ENCODE measurements around the gene DUSP5.

Gene DUSP5

GRCh38 chr10:110471566-110472139 lies 26.1 kb upstream of the DUSP5 start:
- ATAC-seq (no peak), DNase-seq (ENCODE audit: low spot score in 2 of 2) (no peak)
- H3K27ac Mint-ChIP-seq: no peak overlapping the region

DNA sequence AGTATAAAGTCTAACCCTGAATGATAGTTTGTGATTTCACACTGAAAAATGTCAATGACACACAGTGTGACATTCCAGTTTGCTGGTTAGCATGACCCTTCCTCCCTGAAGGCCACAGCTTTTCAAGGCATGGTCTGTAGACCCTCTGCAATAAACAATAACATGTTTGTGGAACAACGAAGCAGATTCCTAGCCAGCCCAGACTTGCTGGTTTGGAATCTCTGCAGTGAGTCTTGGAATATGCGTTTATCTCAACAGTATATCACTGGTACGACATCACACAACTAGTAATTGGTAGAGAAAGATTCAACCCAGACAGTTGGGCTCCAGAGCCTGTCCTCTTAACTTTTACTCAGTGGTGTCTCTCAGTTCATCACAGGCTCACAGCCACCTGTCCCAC lies 23.7 kb upstream of the DUSP5 start:
- Mint-ChIP-seq H3K27ac (no peak overlapping the region), H3K4me3 (no peak overlapping the region), H3K36me3 (no peaks in the 10 kb centered on the region), H3K4me1 (no peaks in the 10 kb centered on the region), H3K9me3 (no peaks in the 10 kb centered on the region)
- ATAC-seq (no peak), DNase-seq (ENCODE audit: low spot score in 2 of 2) (no peak)

More at GRCh38 chr10:110471566-110472139, 26.1 kb upstream of the DUSP5 start:
- no peaks in the 10 kb centered on the region for H3K9me3 Mint-ChIP-seq
- no peak overlapping the region for H3K4me3 Mint-ChIP-seq
- H3K4me1 Mint-ChIP-seq: no peaks in the 10 kb centered on the region
- H3K36me3 Mint-ChIP-seq: no peaks in the 10 kb centered on the region

DNA sequence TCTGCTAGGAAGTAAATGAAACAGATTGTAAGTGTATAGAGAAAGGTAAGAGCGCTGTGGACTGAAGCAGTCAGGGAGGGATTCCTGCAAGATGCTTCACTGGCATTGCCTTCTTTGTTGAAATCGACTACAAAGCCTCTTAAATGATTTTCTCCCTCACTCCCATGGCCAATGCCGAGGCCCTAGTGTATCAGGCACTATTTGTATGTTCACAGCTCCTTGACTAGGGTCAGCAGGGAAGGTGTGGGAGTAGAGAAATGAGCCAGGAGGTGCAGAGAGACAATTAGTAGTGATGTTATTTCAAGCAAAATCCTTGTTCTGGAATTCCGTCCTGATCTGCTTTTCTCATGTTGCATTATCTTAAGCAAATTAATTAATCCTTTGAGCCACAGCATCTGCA lies 22.9 kb upstream of the DUSP5 start:
- Mint-ChIP-seq H3K27ac (no peak overlapping the region), H3K36me3 (no peaks in the 10 kb centered on the region), H3K4me3 (no peak overlapping the region), H3K9me3 (no peaks in the 10 kb centered on the region), H3K4me1 (no peaks in the 10 kb centered on the region)
- no peak for DNase-seq (ENCODE audit: low spot score in 2 of 2)
- no peak for ATAC-seq

DNA sequence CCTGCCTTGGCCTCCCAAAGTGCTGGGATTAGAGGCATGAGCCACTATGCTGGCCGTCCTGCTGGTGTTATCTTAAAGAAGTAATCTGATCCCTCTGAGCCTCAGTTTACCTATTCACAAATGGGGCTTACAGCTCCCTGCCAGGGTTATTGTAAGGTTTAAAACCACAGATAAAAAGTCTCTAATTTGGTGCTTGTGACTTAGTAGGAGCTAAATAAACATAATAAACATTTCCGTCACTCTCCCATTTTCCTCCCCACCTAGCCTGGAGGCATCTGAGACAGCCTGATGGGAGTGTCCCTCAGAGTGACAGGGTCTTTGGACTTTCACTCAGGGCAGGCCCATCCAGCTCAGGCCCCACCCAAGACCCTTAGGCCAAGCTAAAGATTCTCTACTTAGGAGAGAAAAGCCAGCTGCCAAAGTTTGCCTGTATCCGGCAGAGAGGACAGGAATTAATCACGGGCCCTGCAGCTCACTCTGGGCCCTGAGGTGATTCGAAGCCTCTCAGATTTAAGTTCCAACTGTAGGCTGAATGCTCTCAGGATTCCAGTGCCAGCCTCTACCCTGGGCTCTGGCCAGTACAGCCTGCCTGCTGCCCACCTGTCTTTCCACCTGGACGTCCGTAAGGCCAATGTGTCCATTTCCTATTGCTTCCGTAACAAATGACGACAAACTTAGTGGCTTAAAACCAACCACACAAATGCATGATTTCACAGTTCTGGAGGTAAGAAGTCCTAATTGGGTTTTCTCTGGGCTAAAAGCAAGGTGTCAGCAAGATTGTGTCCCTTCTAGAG lies 21.8 kb upstream of the DUSP5 start:
- ATAC-seq: no peak
- H3K4me3 Mint-ChIP-seq: no peak overlapping the region
- no peaks in the 10 kb centered on the region for H3K9me3 Mint-ChIP-seq

GRCh38 chr10:110479710-110480109 lies 18.0 kb upstream of the DUSP5 start:
- Mint-ChIP-seq H3K27ac (no peak overlapping the region), H3K36me3 (no peaks in the 10 kb centered on the region), H3K9me3 (no peaks in the 10 kb centered on the region), H3K4me1 (peaks cover 6% of the 10 kb centered on the region), H3K4me3 (no peak overlapping the region)
- DNase-seq (ENCODE audit: low spot score in 2 of 2) (no peak), ATAC-seq (no peak)

More for the DNA sequence above, 21.8 kb upstream of the DUSP5 start:
- no peaks in the 10 kb centered on the region for H3K36me3 Mint-ChIP-seq
- H3K4me1 Mint-ChIP-seq: peaks cover 6% of the 10 kb centered on the region
- H3K27ac Mint-ChIP-seq: no peak overlapping the region
- DNase-seq (ENCODE audit: low spot score in 2 of 2): no peak

DNA sequence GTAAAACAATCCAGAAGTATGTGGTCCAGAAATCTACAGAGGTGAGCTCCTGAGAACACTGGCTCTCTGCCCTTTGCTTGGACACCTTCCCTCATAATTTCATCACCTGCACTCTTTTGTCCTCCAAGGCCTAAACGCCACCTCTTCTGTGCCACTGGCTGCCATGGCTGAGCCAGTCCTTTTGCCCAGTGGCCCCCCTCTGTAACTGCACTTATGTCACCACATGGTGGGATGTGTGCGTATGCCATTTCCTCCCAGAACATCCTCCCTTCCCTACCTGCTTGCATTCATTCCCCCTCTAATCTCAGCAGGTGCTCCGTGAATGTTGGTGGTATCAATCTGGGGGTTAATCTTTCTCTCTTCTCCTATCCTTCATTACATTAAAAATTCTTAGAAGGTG lies 17.3 kb upstream of the DUSP5 start:
- Mint-ChIP-seq H3K9me3 (no peaks in the 10 kb centered on the region), H3K27ac (no peak overlapping the region), H3K4me3 (no peak overlapping the region), H3K36me3 (no peaks in the 10 kb centered on the region), H3K4me1 (peaks cover 6% of the 10 kb centered on the region)
- DNase-seq (ENCODE audit: low spot score in 2 of 2) (no peak), ATAC-seq (no peak)

DNA sequence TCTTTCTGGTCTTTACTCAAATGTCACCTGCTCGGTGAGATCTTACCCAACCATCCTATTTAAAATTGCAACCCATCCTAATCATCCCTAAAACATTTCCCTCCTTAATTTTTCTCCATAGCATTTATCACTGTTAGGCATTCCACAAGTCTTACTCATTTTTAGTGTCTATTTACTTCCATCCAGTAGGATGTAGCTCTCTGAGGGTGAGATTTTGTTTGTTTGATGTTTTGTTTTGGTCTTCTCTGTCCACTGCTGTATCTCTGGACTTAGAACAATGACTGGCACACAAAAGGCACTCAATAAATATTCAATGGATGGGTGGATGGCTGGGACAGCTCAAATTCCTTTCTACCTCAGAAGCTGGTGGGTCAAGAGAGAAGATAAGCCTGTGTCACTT lies 15.8 kb upstream of the DUSP5 start:
- Mint-ChIP-seq H3K9me3 (no peaks in the 10 kb centered on the region), H3K36me3 (no peaks in the 10 kb centered on the region), H3K4me3 (no peak overlapping the region), H3K27ac (peak overlapping the region; percentile 15), H3K4me1 (peaks cover 7% of the 10 kb centered on the region)
- ATAC-seq (no peak), DNase-seq (ENCODE audit: low spot score in 2 of 2) (no peak)

GRCh38 chr10:110483633-110484032 lies 14.1 kb upstream of the DUSP5 start:
- no peak for DNase-seq (ENCODE audit: low spot score in 2 of 2)
- Mint-ChIP-seq H3K36me3 (no peaks in the 10 kb centered on the region), H3K27ac (no peak overlapping the region), H3K9me3 (no peaks in the 10 kb centered on the region), H3K4me3 (no peak overlapping the region), H3K4me1 (peaks cover 20% of the 10 kb centered on the region)
- ATAC-seq: no peak

GRCh38 chr10:110485541-110485940 lies 12.2 kb upstream of the DUSP5 start:
- no peaks in the 10 kb centered on the region for H3K36me3 Mint-ChIP-seq
- DNase-seq (ENCODE audit: low spot score in 2 of 2): no peak
- no peak overlapping the region for H3K27ac Mint-ChIP-seq
- H3K4me1 Mint-ChIP-seq: peaks cover 17% of the 10 kb centered on the region
- ATAC-seq: no peak
- no peak overlapping the region for H3K4me3 Mint-ChIP-seq
- H3K9me3 Mint-ChIP-seq: no peaks in the 10 kb centered on the region

DNA sequence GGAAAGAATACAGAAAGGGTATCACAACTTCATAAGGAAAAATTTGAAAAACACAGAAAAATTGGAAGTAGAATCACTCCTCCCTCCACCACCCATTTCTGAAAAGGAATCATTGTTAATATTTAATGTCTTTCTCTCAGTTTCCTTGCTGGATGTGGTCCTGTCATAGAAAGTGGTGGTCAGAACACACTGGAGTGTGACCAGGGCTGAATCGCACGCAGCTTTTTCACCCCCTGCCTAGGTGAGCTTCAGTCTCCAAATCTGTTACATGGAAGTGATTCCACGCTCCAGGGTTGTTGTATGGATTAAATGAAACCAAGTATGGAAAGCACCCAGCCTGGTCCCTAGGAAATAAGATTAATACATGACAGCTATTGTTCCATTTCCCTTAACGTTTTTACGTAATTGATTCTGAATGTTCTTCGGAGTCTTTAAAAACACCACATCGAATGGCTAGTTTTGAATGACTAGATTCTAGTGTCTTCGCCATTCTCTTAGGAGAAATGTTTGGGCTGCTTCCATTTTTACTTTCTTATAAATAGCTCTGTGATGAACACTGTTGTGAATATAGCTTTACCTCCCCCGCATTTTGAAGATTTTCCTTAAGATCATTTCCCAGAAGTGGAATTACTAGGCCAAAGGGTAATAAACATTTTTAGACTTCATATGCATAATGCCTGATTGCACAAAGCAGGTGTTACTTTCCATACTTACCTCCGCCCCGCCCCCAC lies 10.9 kb upstream of the DUSP5 start:
- no peak for DNase-seq (ENCODE audit: low spot score in 2 of 2)
- Mint-ChIP-seq H3K4me1 (peaks cover 14% of the 10 kb centered on the region), H3K9me3 (no peaks in the 10 kb centered on the region), H3K27ac (peak overlapping the region; percentile 70), H3K4me3 (no peak overlapping the region), H3K36me3 (no peaks in the 10 kb centered on the region)
- no peak for ATAC-seq

GRCh38 chr10:110487411-110488331 lies 10.0 kb upstream of the DUSP5 start:
- Mint-ChIP-seq H3K9me3 (no peaks in the 10 kb centered on the region), H3K36me3 (no peaks in the 10 kb centered on the region), H3K4me3 (no peak overlapping the region), H3K27ac (peak overlapping the region; percentile 70), H3K4me1 (peaks cover 18% of the 10 kb centered on the region)
- ATAC-seq (peak; percentile 67), DNase-seq (ENCODE audit: low spot score in 2 of 2) (no peak)

DNA sequence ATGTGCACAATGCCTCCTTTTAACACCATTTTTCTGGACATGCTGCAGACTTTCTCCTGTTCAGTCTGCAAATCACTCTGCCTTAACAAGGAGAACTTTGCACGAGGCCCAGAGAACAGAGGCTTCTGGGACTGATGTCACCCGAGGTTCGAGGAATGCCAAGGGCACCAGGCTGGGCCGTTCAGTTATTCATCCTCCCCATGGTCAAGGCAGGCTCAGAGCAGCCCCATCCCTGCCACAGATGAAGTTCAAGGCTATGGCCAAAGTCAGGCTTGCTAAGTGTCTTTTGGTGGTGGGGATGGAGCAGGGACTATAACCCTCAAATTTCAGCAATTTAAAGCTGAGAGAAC lies 9.4 kb upstream of the DUSP5 start:
- H3K4me1 Mint-ChIP-seq: peaks cover 18% of the 10 kb centered on the region
- ATAC-seq (peak; percentile 8), DNase-seq (ENCODE audit: low spot score in 2 of 2) (no peak)
- H3K9me3 Mint-ChIP-seq: no peaks in the 10 kb centered on the region
- no peak overlapping the region for H3K4me3 Mint-ChIP-seq
- no peak overlapping the region for H3K27ac Mint-ChIP-seq
- H3K36me3 Mint-ChIP-seq: no peaks in the 10 kb centered on the region

- Mint-ChIP-seq H3K4me3 (no peak overlapping the region), H3K4me1 (peaks cover 24% of the 10 kb centered on the region), H3K27ac (no peak overlapping the region), H3K9me3 (no peaks in the 10 kb centered on the region), H3K36me3 (peaks cover 3% of the 10 kb centered on the region)
- DNase-seq (ENCODE audit: low spot score in 2 of 2): no peak
- no peak for ATAC-seq
Observed at GRCh38 chr10:110488940-110489339, 8.8 kb upstream of the DUSP5 start.

DNA sequence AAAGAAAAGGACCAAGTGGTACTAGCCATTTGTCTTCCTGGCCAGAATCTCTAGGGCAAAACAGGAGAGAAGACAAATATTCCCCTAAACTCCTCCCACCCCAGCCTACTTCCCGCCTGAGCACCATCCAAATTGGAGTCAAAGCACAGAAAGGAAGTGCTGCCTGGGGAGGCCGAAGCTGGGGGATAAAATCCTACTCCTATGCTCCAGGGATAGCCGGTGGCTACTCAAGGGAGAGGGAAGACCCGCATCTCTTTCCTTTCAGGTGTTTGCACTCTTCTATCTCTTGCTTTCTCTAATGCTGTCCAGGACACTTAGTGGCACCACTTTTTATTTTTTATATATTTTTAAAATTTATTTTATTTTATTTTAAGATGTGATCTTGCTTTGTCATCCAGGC lies 7.1 kb upstream of the DUSP5 start:
- no peaks in the 10 kb centered on the region for H3K9me3 Mint-ChIP-seq
- no peak overlapping the region for H3K27ac Mint-ChIP-seq
- ATAC-seq: no peak
- H3K36me3 Mint-ChIP-seq: peaks cover 20% of the 10 kb centered on the region
- H3K4me1 Mint-ChIP-seq: peaks cover 34% of the 10 kb centered on the region
- H3K4me3 Mint-ChIP-seq: no peak overlapping the region
- DNase-seq (ENCODE audit: low spot score in 2 of 2): no peak

DNA sequence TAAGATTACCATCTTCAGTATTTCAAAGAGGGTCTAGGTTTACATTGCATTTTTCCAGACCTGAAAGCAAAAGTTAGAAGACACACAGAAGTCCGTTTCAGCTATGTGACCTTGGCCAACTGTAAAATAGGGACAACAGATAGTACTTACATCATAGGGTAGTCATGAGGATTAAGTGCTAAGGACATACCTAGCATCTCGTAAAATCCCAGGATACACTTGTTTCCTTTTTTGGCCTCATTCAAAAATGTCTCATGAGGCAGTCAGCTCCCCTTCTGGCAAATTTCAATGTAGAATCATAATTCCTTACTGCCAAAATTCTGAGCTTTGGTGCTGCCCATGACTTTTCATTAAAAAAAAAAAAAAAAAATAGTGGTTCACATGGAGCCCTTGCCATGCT lies 6.4 kb upstream of the DUSP5 start:
- ATAC-seq (no peak), DNase-seq (ENCODE audit: low spot score in 2 of 2) (no peak)
- Mint-ChIP-seq H3K9me3 (no peaks in the 10 kb centered on the region), H3K4me1 (peaks cover 41% of the 10 kb centered on the region), H3K4me3 (no peak overlapping the region), H3K36me3 (peaks cover 27% of the 10 kb centered on the region), H3K27ac (no peak overlapping the region)
